ENCODE data around the gene CRISPLD2.

DNA sequence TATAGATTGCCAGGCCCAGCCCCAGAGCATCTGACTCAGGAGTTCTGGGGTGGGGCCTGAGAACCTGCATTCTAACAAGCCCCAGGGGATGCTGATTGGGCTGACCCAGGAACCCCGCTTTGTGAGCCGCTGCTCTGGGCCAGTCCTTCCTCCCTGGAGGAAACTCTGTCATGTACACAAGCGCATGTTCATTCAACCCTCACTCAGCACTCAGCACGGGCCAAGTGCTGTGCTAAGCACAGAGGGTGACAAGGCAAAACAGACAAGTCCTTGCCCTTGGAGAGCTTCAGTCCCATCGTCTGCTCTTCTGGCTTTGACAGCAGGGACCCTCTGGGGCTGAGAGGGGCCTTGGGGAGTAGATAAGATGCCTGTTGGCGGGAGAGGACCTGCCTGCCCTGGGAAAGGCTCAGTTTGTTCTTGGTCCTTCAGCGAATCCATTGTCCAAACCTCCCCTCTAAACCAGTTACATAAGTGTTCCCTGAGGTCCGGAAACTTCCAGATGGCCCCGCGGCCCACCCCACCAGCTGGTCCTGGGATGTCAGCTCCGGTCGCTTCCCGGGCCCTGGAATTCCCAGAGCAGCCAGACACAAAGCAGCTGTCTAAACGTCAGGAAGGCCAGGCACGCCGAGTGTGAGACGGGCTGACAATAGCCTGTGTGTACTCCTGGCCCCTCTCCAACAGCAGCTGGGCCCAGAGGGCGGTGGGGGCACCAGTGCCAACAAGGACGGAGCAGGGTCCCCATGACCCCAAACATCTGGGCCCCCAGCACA lies 102.8 kb downstream of the CRISPLD2 start:
- TF ChIP-seq YY1 (tag by site-specific recombination; IDR thresholded peaks at IDR 0.05) (no peak), TCF7L2 (IDR thresholded peaks at IDR 0.05; ENCODE audit: borderline replicate concordance, low read depth, low read length) (no peak), ZNF184 (tag by site-specific recombination; IDR thresholded peaks at IDR 0.05) (no peak), ZNF48 (tag by site-specific recombination; IDR thresholded peaks at IDR 0.05) (no peak)
- TF ChIP-seq, protein P1, sequence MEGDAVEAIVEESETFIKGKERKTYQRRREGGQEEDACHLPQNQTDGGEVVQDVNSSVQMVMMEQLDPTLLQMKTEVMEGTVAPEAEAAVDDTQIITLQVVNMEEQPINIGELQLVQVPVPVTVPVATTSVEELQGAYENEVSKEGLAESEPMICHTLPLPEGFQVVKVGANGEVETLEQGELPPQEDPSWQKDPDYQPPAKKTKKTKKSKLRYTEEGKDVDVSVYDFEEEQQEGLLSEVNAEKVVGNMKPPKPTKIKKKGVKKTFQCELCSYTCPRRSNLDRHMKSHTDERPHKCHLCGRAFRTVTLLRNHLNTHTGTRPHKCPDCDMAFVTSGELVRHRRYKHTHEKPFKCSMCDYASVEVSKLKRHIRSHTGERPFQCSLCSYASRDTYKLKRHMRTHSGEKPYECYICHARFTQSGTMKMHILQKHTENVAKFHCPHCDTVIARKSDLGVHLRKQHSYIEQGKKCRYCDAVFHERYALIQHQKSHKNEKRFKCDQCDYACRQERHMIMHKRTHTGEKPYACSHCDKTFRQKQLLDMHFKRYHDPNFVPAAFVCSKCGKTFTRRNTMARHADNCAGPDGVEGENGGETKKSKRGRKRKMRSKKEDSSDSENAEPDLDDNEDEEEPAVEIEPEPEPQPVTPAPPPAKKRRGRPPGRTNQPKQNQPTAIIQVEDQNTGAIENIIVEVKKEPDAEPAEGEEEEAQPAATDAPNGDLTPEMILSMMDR (tag by site-specific recombination; IDR thresholded peaks at IDR 0.05), result no peak
- TF ChIP-seq, protein P2, sequence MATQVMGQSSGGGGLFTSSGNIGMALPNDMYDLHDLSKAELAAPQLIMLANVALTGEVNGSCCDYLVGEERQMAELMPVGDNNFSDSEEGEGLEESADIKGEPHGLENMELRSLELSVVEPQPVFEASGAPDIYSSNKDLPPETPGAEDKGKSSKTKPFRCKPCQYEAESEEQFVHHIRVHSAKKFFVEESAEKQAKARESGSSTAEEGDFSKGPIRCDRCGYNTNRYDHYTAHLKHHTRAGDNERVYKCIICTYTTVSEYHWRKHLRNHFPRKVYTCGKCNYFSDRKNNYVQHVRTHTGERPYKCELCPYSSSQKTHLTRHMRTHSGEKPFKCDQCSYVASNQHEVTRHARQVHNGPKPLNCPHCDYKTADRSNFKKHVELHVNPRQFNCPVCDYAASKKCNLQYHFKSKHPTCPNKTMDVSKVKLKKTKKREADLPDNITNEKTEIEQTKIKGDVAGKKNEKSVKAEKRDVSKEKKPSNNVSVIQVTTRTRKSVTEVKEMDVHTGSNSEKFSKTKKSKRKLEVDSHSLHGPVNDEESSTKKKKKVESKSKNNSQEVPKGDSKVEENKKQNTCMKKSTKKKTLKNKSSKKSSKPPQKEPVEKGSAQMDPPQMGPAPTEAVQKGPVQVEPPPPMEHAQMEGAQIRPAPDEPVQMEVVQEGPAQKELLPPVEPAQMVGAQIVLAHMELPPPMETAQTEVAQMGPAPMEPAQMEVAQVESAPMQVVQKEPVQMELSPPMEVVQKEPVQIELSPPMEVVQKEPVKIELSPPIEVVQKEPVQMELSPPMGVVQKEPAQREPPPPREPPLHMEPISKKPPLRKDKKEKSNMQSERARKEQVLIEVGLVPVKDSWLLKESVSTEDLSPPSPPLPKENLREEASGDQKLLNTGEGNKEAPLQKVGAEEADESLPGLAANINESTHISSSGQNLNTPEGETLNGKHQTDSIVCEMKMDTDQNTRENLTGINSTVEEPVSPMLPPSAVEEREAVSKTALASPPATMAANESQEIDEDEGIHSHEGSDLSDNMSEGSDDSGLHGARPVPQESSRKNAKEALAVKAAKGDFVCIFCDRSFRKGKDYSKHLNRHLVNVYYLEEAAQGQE (tag by site-specific recombination; IDR thresholded peaks at IDR 0.05), result no peak
- TF ChIP-seq, protein P3, sequence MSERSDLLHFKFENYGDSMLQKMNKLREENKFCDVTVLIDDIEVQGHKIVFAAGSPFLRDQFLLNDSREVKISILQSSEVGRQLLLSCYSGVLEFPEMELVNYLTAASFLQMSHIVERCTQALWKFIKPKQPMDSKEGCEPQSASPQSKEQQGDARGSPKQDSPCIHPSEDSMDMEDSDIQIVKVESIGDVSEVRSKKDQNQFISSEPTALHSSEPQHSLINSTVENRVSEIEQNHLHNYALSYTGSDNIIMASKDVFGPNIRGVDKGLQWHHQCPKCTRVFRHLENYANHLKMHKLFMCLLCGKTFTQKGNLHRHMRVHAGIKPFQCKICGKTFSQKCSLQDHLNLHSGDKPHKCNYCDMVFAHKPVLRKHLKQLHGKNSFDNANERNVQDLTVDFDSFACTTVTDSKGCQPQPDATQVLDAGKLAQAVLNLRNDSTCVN (tag by site-specific recombination; optimal IDR thresholded peaks at IDR 0.05), result no peak
- TF ChIP-seq, protein P4, sequence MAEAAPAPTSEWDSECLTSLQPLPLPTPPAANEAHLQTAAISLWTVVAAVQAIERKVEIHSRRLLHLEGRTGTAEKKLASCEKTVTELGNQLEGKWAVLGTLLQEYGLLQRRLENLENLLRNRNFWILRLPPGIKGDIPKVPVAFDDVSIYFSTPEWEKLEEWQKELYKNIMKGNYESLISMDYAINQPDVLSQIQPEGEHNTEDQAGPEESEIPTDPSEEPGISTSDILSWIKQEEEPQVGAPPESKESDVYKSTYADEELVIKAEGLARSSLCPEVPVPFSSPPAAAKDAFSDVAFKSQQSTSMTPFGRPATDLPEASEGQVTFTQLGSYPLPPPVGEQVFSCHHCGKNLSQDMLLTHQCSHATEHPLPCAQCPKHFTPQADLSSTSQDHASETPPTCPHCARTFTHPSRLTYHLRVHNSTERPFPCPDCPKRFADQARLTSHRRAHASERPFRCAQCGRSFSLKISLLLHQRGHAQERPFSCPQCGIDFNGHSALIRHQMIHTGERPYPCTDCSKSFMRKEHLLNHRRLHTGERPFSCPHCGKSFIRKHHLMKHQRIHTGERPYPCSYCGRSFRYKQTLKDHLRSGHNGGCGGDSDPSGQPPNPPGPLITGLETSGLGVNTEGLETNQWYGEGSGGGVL (tag by site-specific recombination; IDR thresholded peaks at IDR 0.05), result no peak
- TF ChIP-seq, protein P5, sequence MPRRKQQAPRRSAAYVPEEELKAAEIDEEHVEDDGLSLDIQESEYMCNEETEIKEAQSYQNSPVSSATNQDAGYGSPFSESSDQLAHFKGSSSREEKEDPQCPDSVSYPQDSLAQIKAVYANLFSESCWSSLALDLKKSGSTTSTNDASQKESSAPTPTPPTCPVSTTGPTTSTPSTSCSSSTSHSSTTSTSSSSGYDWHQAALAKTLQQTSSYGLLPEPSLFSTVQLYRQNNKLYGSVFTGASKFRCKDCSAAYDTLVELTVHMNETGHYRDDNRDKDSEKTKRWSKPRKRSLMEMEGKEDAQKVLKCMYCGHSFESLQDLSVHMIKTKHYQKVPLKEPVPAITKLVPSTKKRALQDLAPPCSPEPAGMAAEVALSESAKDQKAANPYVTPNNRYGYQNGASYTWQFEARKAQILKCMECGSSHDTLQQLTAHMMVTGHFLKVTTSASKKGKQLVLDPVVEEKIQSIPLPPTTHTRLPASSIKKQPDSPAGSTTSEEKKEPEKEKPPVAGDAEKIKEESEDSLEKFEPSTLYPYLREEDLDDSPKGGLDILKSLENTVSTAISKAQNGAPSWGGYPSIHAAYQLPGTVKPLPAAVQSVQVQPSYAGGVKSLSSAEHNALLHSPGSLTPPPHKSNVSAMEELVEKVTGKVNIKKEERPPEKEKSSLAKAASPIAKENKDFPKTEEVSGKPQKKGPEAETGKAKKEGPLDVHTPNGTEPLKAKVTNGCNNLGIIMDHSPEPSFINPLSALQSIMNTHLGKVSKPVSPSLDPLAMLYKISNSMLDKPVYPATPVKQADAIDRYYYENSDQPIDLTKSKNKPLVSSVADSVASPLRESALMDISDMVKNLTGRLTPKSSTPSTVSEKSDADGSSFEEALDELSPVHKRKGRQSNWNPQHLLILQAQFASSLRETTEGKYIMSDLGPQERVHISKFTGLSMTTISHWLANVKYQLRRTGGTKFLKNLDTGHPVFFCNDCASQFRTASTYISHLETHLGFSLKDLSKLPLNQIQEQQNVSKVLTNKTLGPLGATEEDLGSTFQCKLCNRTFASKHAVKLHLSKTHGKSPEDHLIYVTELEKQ (tag by site-specific recombination; IDR thresholded peaks at IDR 0.05; ENCODE audit: borderline replicate concordance), result no peak
- TF ChIP-seq, protein P6, sequence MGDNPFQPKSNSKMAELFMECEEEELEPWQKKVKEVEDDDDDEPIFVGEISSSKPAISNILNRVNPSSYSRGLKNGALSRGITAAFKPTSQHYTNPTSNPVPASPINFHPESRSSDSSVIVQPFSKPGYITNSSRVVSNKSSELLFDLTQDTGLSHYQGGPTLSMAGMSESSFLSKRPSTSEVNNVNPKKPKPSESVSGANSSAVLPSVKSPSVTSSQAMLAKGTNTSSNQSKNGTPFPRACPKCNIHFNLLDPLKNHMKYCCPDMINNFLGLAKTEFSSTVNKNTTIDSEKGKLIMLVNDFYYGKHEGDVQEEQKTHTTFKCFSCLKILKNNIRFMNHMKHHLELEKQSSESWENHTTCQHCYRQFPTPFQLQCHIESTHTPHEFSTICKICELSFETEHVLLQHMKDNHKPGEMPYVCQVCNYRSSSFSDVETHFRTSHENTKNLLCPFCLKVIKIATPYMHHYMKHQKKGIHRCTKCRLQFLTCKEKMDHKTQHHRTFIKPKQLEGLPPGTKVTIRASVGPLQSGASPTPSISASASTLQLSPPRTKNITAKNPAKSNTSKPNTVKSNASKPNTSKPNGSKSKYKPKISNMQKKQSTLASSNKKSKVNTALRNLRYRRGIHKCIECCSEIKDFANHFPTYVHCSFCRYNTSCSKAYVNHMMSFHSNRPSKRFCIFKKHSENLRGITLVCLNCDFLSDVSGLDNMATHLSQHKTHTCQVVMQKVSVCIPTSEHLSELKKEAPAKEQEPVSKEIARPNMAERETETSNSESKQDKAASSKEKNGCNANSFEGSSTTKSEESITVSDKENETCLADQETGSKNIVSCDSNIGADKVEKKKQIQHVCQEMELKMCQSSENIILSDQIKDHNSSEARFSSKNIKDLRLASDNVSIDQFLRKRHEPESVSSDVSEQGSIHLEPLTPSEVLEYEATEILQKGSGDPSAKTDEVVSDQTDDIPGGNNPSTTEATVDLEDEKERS (tag by site-specific recombination; IDR thresholded peaks at IDR 0.05), result no peak

All from HEK293 (cell line).